K562 (cell line): ENCODE data around the gene CLEC10A. TPM values are rescaled to one million over a fixed set of nuclear protein-coding genes. Genes with fewer than 3 reads are reported as not detected.

ENCODE experiments used
- BMI1 ChIP-seq: fragments of 150-350 bp; IDR thresholded peaks from 2 replicates; pipeline ENCODE4 v1.6.1; 2014; ENCODE audit warnings: low read length
- CC2D1A ChIP-seq: fragments of 450-650 bp; IDR thresholded peaks from 2 replicates; pipeline ENCODE4 v1.6.1; 2017; ENCODE audit warnings: mild to moderate bottlenecking
- CEBPG ChIP-seq, 3 experiments: fragments of 200-800 bp in 1 of 3; sonication (Bioruptor generic) in 1 of 3; sonication (generic) in 1 of 3; formaldehyde crosslinking in 1 of 3; IDR thresholded peaks in 2 of 3; conservative IDR thresholded peaks in 1 of 3; 2 replicates each; pipeline versions ENCODE4 v1.6.1 to v1.8.0; 2016 to 2022; ENCODE audit warnings: missing compliant biosample characterization in 2 of 3, missing genetic modification characterization in 2 of 3, mild to moderate bottlenecking in 1 of 3, missing genetic modification reagents in 1 of 3
- HMG20B ChIP-seq: fragments of 250-450 bp; sonication (Bioruptor Pico); IDR thresholded peaks from 2 replicates; pipeline ENCODE4 v1.5.0; 2021; ENCODE audit warnings: mild to moderate bottlenecking
- RAD21 ChIP-seq, 2 experiments: fragments of 250-450 bp in 1 of 2; fragments of 450-650 bp in 1 of 2; sonication (Bioruptor Pico) in 1 of 2; formaldehyde crosslinking in 1 of 2; IDR thresholded peaks in 1 of 2; conservative IDR thresholded peaks in 1 of 2; 2 replicates each; pipeline versions ENCODE4 v1.4.0 to v1.8.0; 2020 to 2022; ENCODE audit warnings: mild to moderate bottlenecking in 2 of 2, moderate library complexity in 1 of 2
- TGIF2 ChIP-seq: sonication (generic); formaldehyde crosslinking; IDR thresholded peaks from 2 replicates; pipeline ENCODE4 v1.8.1; 2022; ENCODE audit warnings: mild to moderate bottlenecking, missing genetic modification reagents, moderate library complexity
- ZKSCAN8 ChIP-seq: fragments of 200-800 bp; sonication (Bioruptor generic); IDR thresholded peaks from 2 replicates; pipeline ENCODE4 v1.6.1; 2016; ENCODE audit warnings: missing genetic modification characterization, missing compliant biosample characterization
- ZNF239 ChIP-seq: fragments of 250-450 bp; sonication (Bioruptor Pico); IDR thresholded peaks from 2 replicates; pipeline ENCODE4 v1.4.0; 2020; ENCODE audit warnings: mild to moderate bottlenecking
- ZNF41 ChIP-seq: fragments of 250-450 bp; sonication (Bioruptor Pico); conservative IDR thresholded peaks from 2 replicates; pipeline ENCODE4 v1.4.0; 2020; ENCODE audit warnings: mild to moderate bottlenecking
- polyA plus RNA-seq, 8 experiments: library from polyadenylated mRNA; depleted of rRNA in 4 of 8; stranded (reverse) in 5 of 8; unstranded in 3 of 8; fragments of >200 nt; fragmentation: Nextera tagmentation in 2 of 8; fragmentation: Illumina TruSeq in 1 of 8; extraction: Ambion mirVana in 2 of 8; extraction: Trizol in 1 of 8; gene quantifications; 2 replicates each; pipeline versions ENCODE4 v1.2.1 to v1.2.3, GENCODE V29; 2011 to 2014; ENCODE audit warnings: inconsistent platforms in 1 of 8, missing spikeins in 1 of 8
- total RNA-seq, 7 experiments: library from RNA; depleted of rRNA in 6 of 7; stranded (reverse); fragments of >200 nt in 6 of 7; fragmentation: Illumina TruSeq in 2 of 7; extraction: Trizol in 2 of 7; gene quantifications; 2 replicates each; pipeline versions ENCODE4 v1.2.1 to v1.2.3, GENCODE V29; 2011 to 2021; ENCODE audit warnings: low replicate concordance in 1 of 7
- TF ChIP-seq, protein P1 (sequence below), 3 experiments: IDR thresholded peaks in 2 of 3; conservative IDR thresholded peaks in 1 of 3; 2 replicates each; pipeline ENCODE4 v1.5.1; 2011 to 2012; ENCODE audit warnings: low read length in 3 of 3, mild to moderate bottlenecking in 3 of 3, control low read depth in 2 of 3, improper control_type of control experiment in 1 of 3, inconsistent platforms in 1 of 3, low read depth in 1 of 3, mixed read lengths in 1 of 3, moderate library complexity in 1 of 3; ENCODE audit not compliant: insufficient read depth in 2 of 3
- TF ChIP-seq, protein P2 (sequence below): fragments of 450-650 bp; formaldehyde crosslinking; IDR thresholded peaks from 2 replicates; pipeline ENCODE4 v1.4.0; 2020; ENCODE audit warnings: mild to moderate bottlenecking, moderate library complexity

CLEC10A gene
- total and polyA plus RNA-seq, 9 of the 15 experiments (the other 6 are each of a cell fraction or from before 2014, with no cell fraction given), result 0.04 to 0.11 (median 0.05) TPM; not detected in 6

DNA sequence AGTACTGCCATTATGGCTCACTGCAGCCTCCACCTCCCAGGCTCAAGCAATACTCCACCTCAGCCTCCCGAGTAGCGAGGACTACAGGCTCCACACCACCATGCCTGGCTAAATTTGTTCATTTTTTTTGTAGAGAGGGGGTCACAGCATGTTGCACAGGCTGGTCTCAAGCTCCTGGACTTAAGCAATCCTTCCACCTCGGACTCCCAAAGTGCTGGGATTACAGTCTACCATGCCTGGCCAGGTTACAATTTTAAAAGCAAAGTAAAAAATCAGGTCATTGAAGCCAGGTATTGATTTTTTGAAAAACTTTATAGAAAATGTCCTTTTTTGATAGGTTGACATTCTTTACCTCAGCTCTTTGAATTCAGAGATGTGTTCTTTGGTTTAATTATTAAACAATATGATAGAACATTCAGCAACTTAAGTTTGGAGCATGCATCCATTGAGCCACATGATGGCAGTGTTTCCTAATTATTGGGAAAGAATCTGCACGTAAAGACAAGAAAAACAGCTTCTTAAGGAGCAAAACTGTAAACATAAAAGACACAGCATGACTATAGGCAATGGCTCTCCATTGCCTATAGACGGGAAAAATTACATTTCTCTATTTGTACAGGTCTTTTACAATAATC, 34.4 kb downstream of the CLEC10A start (continued):
- TF ChIP-seq, protein P1, sequence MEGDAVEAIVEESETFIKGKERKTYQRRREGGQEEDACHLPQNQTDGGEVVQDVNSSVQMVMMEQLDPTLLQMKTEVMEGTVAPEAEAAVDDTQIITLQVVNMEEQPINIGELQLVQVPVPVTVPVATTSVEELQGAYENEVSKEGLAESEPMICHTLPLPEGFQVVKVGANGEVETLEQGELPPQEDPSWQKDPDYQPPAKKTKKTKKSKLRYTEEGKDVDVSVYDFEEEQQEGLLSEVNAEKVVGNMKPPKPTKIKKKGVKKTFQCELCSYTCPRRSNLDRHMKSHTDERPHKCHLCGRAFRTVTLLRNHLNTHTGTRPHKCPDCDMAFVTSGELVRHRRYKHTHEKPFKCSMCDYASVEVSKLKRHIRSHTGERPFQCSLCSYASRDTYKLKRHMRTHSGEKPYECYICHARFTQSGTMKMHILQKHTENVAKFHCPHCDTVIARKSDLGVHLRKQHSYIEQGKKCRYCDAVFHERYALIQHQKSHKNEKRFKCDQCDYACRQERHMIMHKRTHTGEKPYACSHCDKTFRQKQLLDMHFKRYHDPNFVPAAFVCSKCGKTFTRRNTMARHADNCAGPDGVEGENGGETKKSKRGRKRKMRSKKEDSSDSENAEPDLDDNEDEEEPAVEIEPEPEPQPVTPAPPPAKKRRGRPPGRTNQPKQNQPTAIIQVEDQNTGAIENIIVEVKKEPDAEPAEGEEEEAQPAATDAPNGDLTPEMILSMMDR (IDR thresholded peaks at IDR 0.05 in 2 of 3, conservative IDR thresholded peaks at IDR 0.05 in 1 of 3; ENCODE audit: insufficient read depth in 2 of 3, low read depth in 1 of 3, low read length in 3 of 3), result peak; percentile 45 to 82 (median 62); a peak in 5 of 6 replicates
- TF ChIP-seq, protein P2, sequence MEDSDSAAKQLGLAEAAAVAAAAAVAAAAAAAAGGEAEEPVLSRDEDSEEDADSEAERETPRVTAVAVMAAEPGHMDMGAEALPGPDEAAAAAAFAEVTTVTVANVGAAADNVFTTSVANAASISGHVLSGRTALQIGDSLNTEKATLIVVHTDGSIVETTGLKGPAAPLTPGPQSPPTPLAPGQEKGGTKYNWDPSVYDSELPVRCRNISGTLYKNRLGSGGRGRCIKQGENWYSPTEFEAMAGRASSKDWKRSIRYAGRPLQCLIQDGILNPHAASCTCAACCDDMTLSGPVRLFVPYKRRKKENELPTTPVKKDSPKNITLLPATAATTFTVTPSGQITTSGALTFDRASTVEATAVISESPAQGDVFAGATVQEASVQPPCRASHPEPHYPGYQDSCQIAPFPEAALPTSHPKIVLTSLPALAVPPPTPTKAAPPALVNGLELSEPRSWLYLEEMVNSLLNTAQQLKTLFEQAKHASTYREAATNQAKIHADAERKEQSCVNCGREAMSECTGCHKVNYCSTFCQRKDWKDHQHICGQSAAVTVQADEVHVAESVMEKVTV (CRISPR knock-in tag), result peak; percentile 88
- TF ChIP-seq TGIF2 (no peak), ZKSCAN8 (CRISPR knock-in tag) (no peak), BMI1 (no peak), ZNF239 (CRISPR knock-in tag) (no peak), RAD21 (CRISPR knock-in tag; conservative IDR thresholded peaks at IDR 0.05 in 1 of 2, IDR thresholded peaks at IDR 0.05 in 1 of 2) (peak; percentile 83 to 91), ZNF41 (CRISPR knock-in tag) (no peak), CC2D1A (0 out of 2 replicates have a peak, but pooled peaks have one; percentile 39), HMG20B (no peak), CEBPG (CRISPR knock-in tag; IDR thresholded peaks at IDR 0.05) (no peak), CEBPG (tag; conservative IDR thresholded peaks at IDR 0.05 in 1 of 2, IDR thresholded peaks at IDR 0.05 in 1 of 2) (peak in 1 of 2 experiments; percentile 10; a peak in 1 of 4 replicates)
